ENCODE measurements around the gene OLIG2. TPM values are rescaled to one million over a fixed set of nuclear protein-coding genes. Genes with fewer than 3 reads are reported as not detected.

The OLIG2 gene
- total RNA-seq, 1 donor from 2014 or later, result not detected

GRCh38 chr21:33063375-33063883 is 37.7 kb downstream of the OLIG2 start:
- DNase-seq (ENCODE audit: extremely low spot score in 2 of 2), result no peak
- no peaks in the 10 kb centered on the region for H3K9me3 ChIP-seq
- no peaks in the 10 kb centered on the region for H3K36me3 ChIP-seq
- H3K27ac ChIP-seq, result no peak overlapping the region
- intact Hi-C loops (cut with DNase I), result no loop called here
- TF ChIP-seq POLR2AphosphoS5 (IDR thresholded peaks at IDR 0.05; ENCODE audit: insufficient read depth in 1 of 2, low read depth in 1 of 2), result no peak
- TF ChIP-seq CTCF (IDR thresholded peaks at IDR 0.05), result no peak
- TF ChIP-seq POLR2A (IDR thresholded peaks at IDR 0.05), result no peak
- no peaks in the 10 kb centered on the region for H3K27me3 ChIP-seq
- H3K4me3 ChIP-seq, result no peak overlapping the region
- H3K4me1 ChIP-seq, result no peaks in the 10 kb centered on the region

- TF ChIP-seq CTCF (IDR thresholded peaks at IDR 0.05) (no peak), POLR2A (IDR thresholded peaks at IDR 0.05) (no peak), POLR2AphosphoS5 (IDR thresholded peaks at IDR 0.05; ENCODE audit: insufficient read depth in 1 of 2, low read depth in 1 of 2) (no peak)
- Histone ChIP-seq H3K27ac (no peak overlapping the region), H3K9me3 (no peaks in the 10 kb centered on the region), H3K4me1 (no peaks in the 10 kb centered on the region), H3K36me3 (no peaks in the 10 kb centered on the region), H3K4me3 (no peak overlapping the region), H3K27me3 (peaks cover 5% of the 10 kb centered on the region)
- no peak for DNase-seq (ENCODE audit: extremely low spot score in 2 of 2)
- intact Hi-C loops (cut with DNase I), result no loop called here
These were observed 38.3 kb downstream of the OLIG2 start for GRCh38 chr21:33063907-33064622.

DNA sequence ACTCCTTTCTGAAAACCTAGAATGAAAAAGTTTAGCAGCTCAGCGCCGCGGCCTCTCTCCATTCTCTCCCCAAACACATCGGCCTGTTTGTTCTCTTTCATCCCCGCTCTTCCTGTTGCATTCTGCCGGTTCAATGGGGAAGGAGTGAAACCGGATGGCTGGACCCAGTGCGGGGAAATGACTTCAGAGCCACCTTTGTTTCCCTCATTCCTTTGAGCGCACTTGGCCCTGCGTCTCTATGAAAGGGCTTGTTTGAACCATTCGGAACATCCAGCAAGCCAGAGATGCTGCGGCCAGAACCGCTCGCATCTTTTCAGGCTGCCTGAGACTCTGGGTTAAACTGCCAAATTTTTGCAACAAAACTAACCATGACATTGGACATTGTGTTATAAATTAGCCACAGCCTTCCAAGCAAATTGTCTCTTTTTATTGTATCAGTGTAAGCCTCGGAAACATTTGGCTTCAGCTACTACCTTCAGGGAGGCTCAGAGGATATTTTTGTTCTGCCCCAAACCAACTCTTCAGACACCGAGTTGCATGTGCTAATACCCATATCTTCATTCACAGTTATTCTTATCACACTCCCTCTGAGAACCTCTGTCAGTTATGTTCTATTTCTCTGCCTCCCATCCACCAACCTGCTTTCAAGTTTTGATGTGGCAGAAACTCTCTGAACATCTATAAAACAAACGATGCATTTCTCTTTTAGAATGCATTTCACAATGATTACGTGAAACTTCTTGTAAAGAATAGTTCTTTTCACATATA is 39.1 kb downstream of the OLIG2 start:
- Histone ChIP-seq H3K4me1 (no peaks in the 10 kb centered on the region), H3K27me3 (peaks cover 6% of the 10 kb centered on the region), H3K27ac (no peak overlapping the region), H3K4me3 (no peak overlapping the region), H3K36me3 (no peaks in the 10 kb centered on the region), H3K9me3 (no peaks in the 10 kb centered on the region)
- no peak for TF ChIP-seq POLR2AphosphoS5 (IDR thresholded peaks at IDR 0.05; ENCODE audit: insufficient read depth in 1 of 2, low read depth in 1 of 2)
- TF ChIP-seq POLR2A (IDR thresholded peaks at IDR 0.05), result no peak
- no peak for TF ChIP-seq CTCF (IDR thresholded peaks at IDR 0.05)
- DNase-seq (ENCODE audit: extremely low spot score in 2 of 2), result no peak
- intact Hi-C loops (cut with DNase I), result no loop called here

- TF ChIP-seq POLR2AphosphoS5 (IDR thresholded peaks at IDR 0.05; ENCODE audit: insufficient read depth in 1 of 2, low read depth in 1 of 2) (no peak), POLR2A (IDR thresholded peaks at IDR 0.05) (no peak), CTCF (IDR thresholded peaks at IDR 0.05) (no peak)
- Histone ChIP-seq H3K27me3 (peaks cover 6% of the 10 kb centered on the region), H3K27ac (no peak overlapping the region), H3K36me3 (no peaks in the 10 kb centered on the region), H3K9me3 (no peaks in the 10 kb centered on the region), H3K4me1 (peaks cover 12% of the 10 kb centered on the region), H3K4me3 (no peak overlapping the region)
- intact Hi-C loops (cut with DNase I), result no loop called here
- no peak for DNase-seq (ENCODE audit: extremely low spot score in 2 of 2)
These were observed 41.3 kb downstream of the OLIG2 start for GRCh38 chr21:33067043-33067442.

Measured in vagina (tissue), 2 donors.